A549 (cell line): ENCODE results near the gene NDUFS8. TPM values are rescaled to one million over a fixed set of nuclear protein-coding genes. Genes with fewer than 3 reads are reported as not detected.
A peak's percentile ranks its signal among the peaks of the same experiment; 100 is the strongest.

Experiments
- ATOH8 ChIP-seq: fragments of 250-450 bp; sonication (Bioruptor Pico); IDR thresholded peaks from 2 replicates; pipeline ENCODE4 v1.5.0; 2020; ENCODE audit warnings: low read depth, mild to moderate bottlenecking, moderate library complexity
- BCL3 ChIP-seq: fragments of >200 bp; sonication (Bioruptor Twin); formaldehyde crosslinking; IDR thresholded peaks from 3 replicates; pipeline ENCODE4 v1.6.1; 2016
- CBX2 ChIP-seq: fragments of 200-600 bp; sonication (generic); IDR thresholded peaks from 2 replicates; pipeline ENCODE4 v1.6.1; 2016; ENCODE audit warnings: low read depth, mild to moderate bottlenecking, borderline replicate concordance
- CHD4 ChIP-seq: fragments of 200-600 bp; sonication (generic); IDR thresholded peaks from 2 replicates; pipeline ENCODE4 v1.6.1; 2016; ENCODE audit warnings: antibody characterized with exemption, mild to moderate bottlenecking, borderline replicate concordance
- CTCF ChIP-seq: fragments of >200 bp; sonication (Bioruptor Twin); formaldehyde crosslinking; IDR thresholded peaks from 3 replicates; pipeline ENCODE4 v1.5.1; 2016
- E2F6 ChIP-seq: IDR thresholded peaks from 2 replicates; pipeline ENCODE4 v1.6.1; 2012; ENCODE audit warnings: low read depth, borderline replicate concordance
- EHF ChIP-seq: fragments of 250-450 bp; sonication (Bioruptor Pico); IDR thresholded peaks from 2 replicates; pipeline ENCODE4 v1.5.0; 2020; ENCODE audit warnings: mild to moderate bottlenecking
- ELK1 ChIP-seq: fragments of 150-350 bp; IDR thresholded peaks from 2 replicates; pipeline ENCODE4 v1.6.1; 2014; ENCODE audit warnings: low read depth, mild to moderate bottlenecking, low read length
- FOSB ChIP-seq: fragments of 250-450 bp; sonication (Bioruptor Pico); IDR thresholded peaks from 2 replicates; pipeline ENCODE4 v1.5.0; 2020; ENCODE audit warnings: mild to moderate bottlenecking, moderate library complexity
- FOXS1 ChIP-seq: fragments of 250-450 bp; sonication (Bioruptor Pico); IDR thresholded peaks from 2 replicates; pipeline ENCODE4 v1.5.0; 2020; ENCODE audit warnings: mild to moderate bottlenecking, moderate library complexity
- HES2 ChIP-seq: fragments of >200 bp; sonication (Bioruptor Twin); formaldehyde crosslinking; IDR thresholded peaks from 2 replicates; pipeline ENCODE4 v1.6.1; 2016
- HMGXB4 ChIP-seq: fragments of 250-450 bp; sonication (Bioruptor Pico); IDR thresholded peaks from 2 replicates; pipeline ENCODE4 v1.5.0; 2021; ENCODE audit warnings: mild to moderate bottlenecking, moderate library complexity, borderline replicate concordance
- HOXA7 ChIP-seq: fragments of 250-450 bp; sonication (Bioruptor Pico); IDR thresholded peaks from 2 replicates; pipeline ENCODE4 v1.5.0; 2020; ENCODE audit warnings: mild to moderate bottlenecking, moderate library complexity
- JUN ChIP-seq, 2 experiments: fragments of >200 bp; sonication (Bioruptor Twin); formaldehyde crosslinking; IDR thresholded peaks; 2 replicates in 1 of 2; 3 replicates in 1 of 2; pipeline ENCODE4 v1.6.1; 2016 to 2017
- KDM1A ChIP-seq: fragments of 200-600 bp; sonication (generic); IDR thresholded peaks from 2 replicates; pipeline ENCODE4 v1.6.1; 2016; ENCODE audit warnings: low read depth, mild to moderate bottlenecking
- KDM5A ChIP-seq: fragments of 200-600 bp; sonication (generic); IDR thresholded peaks from 2 replicates; pipeline ENCODE4 v1.6.1; 2016; ENCODE audit warnings: antibody characterized with exemption, mild to moderate bottlenecking
- MAFK ChIP-seq: fragments of 450-650 bp; IDR thresholded peaks from 2 replicates; pipeline ENCODE4 v1.6.1; 2014; ENCODE audit not compliant: partially characterized antibody
- MYC ChIP-seq: IDR thresholded peaks from 2 replicates; pipeline ENCODE4 v1.6.1; 2012; ENCODE audit warnings: mild to moderate bottlenecking, inconsistent platforms, low read length, improper control_type of control experiment, borderline replicate concordance
- NFE2L2 ChIP-seq: fragments of 150-350 bp; conservative IDR thresholded peaks from 2 replicates; pipeline ENCODE4 v1.6.1; 2014; ENCODE audit warnings: low read length
- NPAS2 ChIP-seq: fragments of 250-450 bp; sonication (Bioruptor Pico); IDR thresholded peaks from 2 replicates; pipeline ENCODE4 v1.8.0; 2022; ENCODE audit warnings: mild to moderate bottlenecking, moderate library complexity, borderline replicate concordance
- PHF8 ChIP-seq: fragments of 200-600 bp; sonication (generic); IDR thresholded peaks from 2 replicates; pipeline ENCODE4 v1.6.1; 2016; ENCODE audit warnings: low read depth, mild to moderate bottlenecking, antibody characterized with exemption, moderate library complexity, borderline replicate concordance
- POLR2A ChIP-seq: IDR thresholded peaks from 2 replicates; pipeline ENCODE4 v1.6.1; 2012; ENCODE audit warnings: mild to moderate bottlenecking, low read length
- RAD21 ChIP-seq, 2 experiments: fragments of >200 bp in 1 of 2; sonication (Bioruptor Twin) in 1 of 2; formaldehyde crosslinking in 1 of 2; IDR thresholded peaks in 1 of 2; conservative IDR thresholded peaks in 1 of 2; 2 replicates in 1 of 2; 3 replicates in 1 of 2; pipeline ENCODE4 v1.6.1; 2012 to 2018; ENCODE audit warnings: inconsistent platforms in 1 of 2
- RCOR1 ChIP-seq: fragments of 150-350 bp; IDR thresholded peaks from 2 replicates; pipeline ENCODE4 v1.6.1; 2014; ENCODE audit warnings: antibody characterized with exemption, low read length, low read depth
- RFX5 ChIP-seq: fragments of 450-650 bp; IDR thresholded peaks from 2 replicates; pipeline ENCODE4 v1.7.1; 2014; ENCODE audit warnings: antibody characterized with exemption, mild to moderate bottlenecking, moderate library complexity
- RNF2 ChIP-seq: fragments of 200-600 bp; sonication (generic); IDR thresholded peaks from 2 replicates; pipeline ENCODE4 v1.6.1; 2016; ENCODE audit warnings: low read depth, mild to moderate bottlenecking, antibody characterized with exemption, moderate library complexity, borderline replicate concordance
- SREBF2 ChIP-seq: fragments of 450-650 bp; IDR thresholded peaks from 2 replicates; pipeline ENCODE4 v1.6.1; 2014; ENCODE audit warnings: mild to moderate bottlenecking, moderate library complexity
- TP53 ChIP-seq: fragments of 250-450 bp; sonication (Bioruptor Pico); IDR thresholded peaks from 2 replicates; pipeline ENCODE4 v1.5.0; 2021; ENCODE audit warnings: mild to moderate bottlenecking, moderate library complexity
- ZC3H11A ChIP-seq: fragments of 450-650 bp; IDR thresholded peaks from 2 replicates; pipeline ENCODE4 v1.6.1; 2014; ENCODE audit warnings: antibody characterized with exemption, mild to moderate bottlenecking
- ZFP36 ChIP-seq: fragments of 450-650 bp; IDR thresholded peaks from 2 replicates; pipeline ENCODE4 v1.6.1; 2014; ENCODE audit warnings: borderline replicate concordance; ENCODE audit not compliant: partially characterized antibody
- ZNF302 ChIP-seq: fragments of 250-450 bp; sonication (Bioruptor Pico); IDR thresholded peaks from 2 replicates; pipeline ENCODE4 v1.9.0; 2021; ENCODE audit warnings: inconsistent platforms, mild to moderate bottlenecking, moderate library complexity
- ZSCAN20 ChIP-seq: fragments of 250-450 bp; sonication (Bioruptor Pico); IDR thresholded peaks from 2 replicates; pipeline ENCODE4 v1.8.0; 2022; ENCODE audit warnings: mild to moderate bottlenecking, moderate library complexity
- polyA plus RNA-seq, 4 experiments: library from polyadenylated mRNA; depleted of rRNA in 3 of 4; stranded (reverse); fragments of >200 nt; fragmentation: RNase III in 1 of 4; extraction: RNeasy Plus Mini Kit Qiagen cat#74134 plus additional on column Dnase treatment in 1 of 4; gene quantifications; 2 replicates in 3 of 4; 3 replicates in 1 of 4; pipeline ENCODE4 v1.2.3, GENCODE V29; 2011 to 2017

The NDUFS8 gene
- polyA plus RNA-seq, 2 of the 4 experiments (the other 2 are of a cell fraction), result 71.0 to 298 TPM

- TF ChIP-seq HMGXB4 (CRISPR knock-in tag) (peak; percentile 17; the same call in 1 of the 2 replicates), KDM1A (no peak), TP53 (CRISPR knock-in tag) (no peak; the same call in 1 of the 2 replicates), RFX5 (no peak), RNF2 (no peak), CHD4 (no peak), ZSCAN20 (peak; percentile 76; the same call in 1 of the 2 replicates), ZNF302 (CRISPR knock-in tag) (peak; percentile 95), ATOH8 (CRISPR knock-in tag) (peak; percentile 88), FOXS1 (peak; percentile 89), MAFK (no peak), ZFP36 (no peak), HOXA7 (CRISPR knock-in tag) (peak; percentile 86), CTCF (no peak), PHF8 (no peak), E2F6 (no peak), SREBF2 (no peak), MYC (no peak), ZC3H11A (no peak), FOSB (peak; percentile 81), EHF (CRISPR knock-in tag) (peak; percentile 98), NPAS2 (0 out of 2 replicates have a peak, but pooled peaks have one; percentile 4), RCOR1 (no peak), POLR2A (peak; percentile 21), BCL3 (no peak), HES2 (no peak), JUN (IDR thresholded peaks at IDR 0.05) (peak in 1 of 2 experiments; percentile 57; a peak in 4 of 5 replicates), CBX2 (no peak), ELK1 (no peak), NFE2L2 (no peak), KDM5A (no peak), RAD21 (conservative IDR thresholded peaks at IDR 0.05 in 1 of 2, IDR thresholded peaks at IDR 0.05 in 1 of 2) (no peak)
These were observed 18.2 kb upstream of the NDUFS8 start (continued) for GRCh38 chr11:68012044-68012842.
